Hematopoietic multipotent progenitor cell treated with erythropoietin and hydrocortisone succinate and interleukin-3 and kit ligand, for 4 days (in vitro differentiated cells): ENCODE measurements around the gene PGGHG.
"Not testable (repeated sequence)": the region's sequence is repeated elsewhere in the genome, so short reads cannot be mapped to it uniquely, and the experiment has no call there.

ENCODE experiments used
- DNase-seq: peaks from one replicate; pipeline ENCODE4 v3.0.0-alpha.2; 2015

The PGGHG gene

DNA sequence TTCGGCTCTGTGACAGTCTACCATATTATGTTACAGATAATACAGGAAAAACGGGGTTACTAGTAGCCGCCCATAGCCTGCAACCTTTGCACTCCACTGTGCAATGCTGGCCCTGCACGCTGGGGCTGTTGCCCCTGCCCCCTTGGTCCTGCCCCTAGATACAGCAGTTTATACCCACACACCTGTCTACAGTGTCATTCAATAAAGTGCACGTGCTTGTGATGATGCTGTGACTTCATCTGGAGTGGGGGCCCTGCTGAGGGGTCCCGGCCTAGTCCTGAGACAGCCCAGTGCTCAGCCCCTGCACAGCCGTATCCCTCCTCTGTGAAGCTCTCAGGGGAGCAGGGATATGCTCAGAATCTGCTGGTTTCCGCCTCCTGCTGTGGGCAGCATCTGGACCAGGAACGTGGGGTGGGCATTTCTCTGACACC is 26.1 kb downstream of the PGGHG start:
- DNase-seq: no peak

GRCh38 chr11:315516-315994 is 26.6 kb downstream of the PGGHG start:
- DNase-seq: no peak

- peak; percentile 40 for DNase-seq
Observed at GRCh38 chr11:316031-316701, 27.2 kb downstream of the PGGHG start.

DNA sequence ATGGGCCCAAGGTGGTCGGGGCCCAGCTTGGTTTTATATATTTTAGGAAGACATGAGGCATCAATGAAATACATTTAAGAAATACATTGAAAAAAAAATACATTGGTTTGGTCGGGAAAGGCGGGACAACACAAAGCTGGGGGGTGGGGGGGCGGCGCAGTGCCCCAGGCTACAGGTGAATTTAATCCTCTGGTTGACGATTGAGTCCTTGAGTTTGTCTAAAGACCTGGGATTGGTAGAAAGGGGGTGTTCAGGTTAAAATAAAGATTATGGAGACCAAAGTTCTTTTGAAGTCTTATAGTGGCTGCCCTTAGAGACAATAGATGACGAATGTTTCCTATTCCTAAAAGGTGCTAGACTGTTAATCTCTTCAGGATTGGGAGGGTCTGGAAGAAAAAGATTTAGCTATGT is 28.0 kb downstream of the PGGHG start:
- DNase-seq: no peak

DNA sequence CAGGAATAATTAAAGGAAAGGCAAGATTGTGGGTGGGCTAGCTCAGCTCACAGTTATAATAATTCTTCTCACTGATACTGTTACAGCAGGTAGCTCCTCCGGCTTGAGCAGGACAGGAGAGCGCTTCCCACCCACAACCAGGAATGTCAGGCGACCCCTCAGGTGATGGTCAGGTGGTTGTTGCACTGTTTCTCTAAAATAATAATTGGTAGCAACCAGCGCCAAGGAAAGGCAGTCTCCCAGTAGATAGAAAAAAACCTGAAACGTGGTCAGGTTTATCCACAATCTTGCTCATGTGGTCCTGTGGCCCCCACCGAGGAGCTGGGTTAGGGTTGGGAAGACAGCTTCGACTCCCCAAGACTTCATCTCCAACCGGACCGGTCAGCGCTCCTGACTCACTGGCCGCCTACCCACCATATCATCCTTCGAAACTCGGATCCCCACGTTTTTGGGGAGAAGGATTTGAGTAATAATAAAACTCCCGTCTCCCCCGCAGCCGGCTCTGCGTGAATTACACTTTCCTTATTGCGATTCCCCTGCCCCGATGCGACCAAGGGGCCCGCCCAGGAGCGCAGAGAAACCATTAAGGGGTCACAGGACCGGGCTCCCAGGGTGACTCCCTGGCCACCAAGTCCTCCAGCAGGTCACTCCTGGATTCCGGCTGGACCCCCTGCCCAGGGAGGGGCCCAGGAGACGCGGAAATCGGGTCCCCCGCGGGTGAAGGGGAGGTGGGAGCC is 28.9 kb downstream of the PGGHG start:
- not testable (repeated sequence) for DNase-seq

DNA sequence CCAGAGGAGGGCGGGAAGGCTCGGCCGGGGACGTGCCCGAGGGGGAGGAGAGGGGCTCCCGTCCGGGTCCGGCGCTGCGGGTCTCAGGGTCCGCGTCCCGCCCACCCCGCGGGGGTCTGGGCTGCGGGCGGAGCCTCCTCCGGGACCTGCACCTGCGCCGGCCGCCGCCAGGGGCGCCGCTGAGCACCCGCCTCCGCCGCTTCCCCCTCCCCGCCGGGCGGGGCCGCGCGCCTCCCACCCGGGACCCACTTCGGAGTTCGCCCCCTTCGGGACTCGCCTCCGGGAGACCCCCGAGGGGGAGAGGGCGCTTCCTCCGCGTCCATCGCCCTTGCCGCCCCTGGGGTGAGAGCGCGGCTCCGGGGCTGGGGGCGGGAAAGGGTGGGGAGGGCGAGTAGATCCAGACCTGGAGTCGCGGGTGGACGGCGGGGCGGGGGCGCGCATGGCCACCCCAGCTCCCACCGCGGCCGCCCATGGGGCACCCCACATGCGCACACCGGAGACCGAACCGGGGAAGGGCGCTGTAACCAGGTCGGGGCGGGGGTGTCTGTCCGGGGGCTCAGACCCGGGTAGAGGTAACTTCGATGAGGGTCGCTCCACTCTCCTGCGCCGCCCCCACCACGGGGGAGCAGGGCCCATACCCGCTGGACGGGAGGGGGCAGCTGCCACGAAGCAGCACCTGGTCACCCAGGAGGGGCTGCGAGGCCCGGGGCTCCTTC is 29.6 kb downstream of the PGGHG start:
- not testable (repeated sequence) for DNase-seq

- not testable (repeated sequence) for DNase-seq
Observed at GRCh38 chr11:319121-319887, 30.4 kb downstream of the PGGHG start.

DNA sequence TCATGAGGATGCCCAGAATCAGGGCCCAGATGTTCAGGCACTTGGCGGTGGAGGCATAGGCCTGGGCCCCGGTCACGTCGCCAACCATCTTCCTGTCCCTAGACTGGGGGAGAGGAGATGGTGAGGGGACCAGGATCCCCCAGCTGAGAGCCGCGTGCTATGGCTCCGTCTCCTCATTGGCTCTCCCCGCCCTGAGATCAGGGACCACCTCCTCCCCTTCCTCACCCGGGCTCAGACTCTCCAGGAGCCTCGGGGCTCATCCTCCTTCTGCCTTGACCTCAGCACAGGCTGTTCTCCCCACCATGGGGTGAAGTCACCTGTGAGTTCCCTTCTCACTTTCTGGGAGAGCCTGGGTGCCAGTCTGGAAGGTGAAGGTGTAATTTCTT is 31.0 kb downstream of the PGGHG start:
- DNase-seq: not testable (repeated sequence)

- DNase-seq: no peak
Observed at GRCh38 chr11:324156-324555, 35.2 kb downstream of the PGGHG start.

DNA sequence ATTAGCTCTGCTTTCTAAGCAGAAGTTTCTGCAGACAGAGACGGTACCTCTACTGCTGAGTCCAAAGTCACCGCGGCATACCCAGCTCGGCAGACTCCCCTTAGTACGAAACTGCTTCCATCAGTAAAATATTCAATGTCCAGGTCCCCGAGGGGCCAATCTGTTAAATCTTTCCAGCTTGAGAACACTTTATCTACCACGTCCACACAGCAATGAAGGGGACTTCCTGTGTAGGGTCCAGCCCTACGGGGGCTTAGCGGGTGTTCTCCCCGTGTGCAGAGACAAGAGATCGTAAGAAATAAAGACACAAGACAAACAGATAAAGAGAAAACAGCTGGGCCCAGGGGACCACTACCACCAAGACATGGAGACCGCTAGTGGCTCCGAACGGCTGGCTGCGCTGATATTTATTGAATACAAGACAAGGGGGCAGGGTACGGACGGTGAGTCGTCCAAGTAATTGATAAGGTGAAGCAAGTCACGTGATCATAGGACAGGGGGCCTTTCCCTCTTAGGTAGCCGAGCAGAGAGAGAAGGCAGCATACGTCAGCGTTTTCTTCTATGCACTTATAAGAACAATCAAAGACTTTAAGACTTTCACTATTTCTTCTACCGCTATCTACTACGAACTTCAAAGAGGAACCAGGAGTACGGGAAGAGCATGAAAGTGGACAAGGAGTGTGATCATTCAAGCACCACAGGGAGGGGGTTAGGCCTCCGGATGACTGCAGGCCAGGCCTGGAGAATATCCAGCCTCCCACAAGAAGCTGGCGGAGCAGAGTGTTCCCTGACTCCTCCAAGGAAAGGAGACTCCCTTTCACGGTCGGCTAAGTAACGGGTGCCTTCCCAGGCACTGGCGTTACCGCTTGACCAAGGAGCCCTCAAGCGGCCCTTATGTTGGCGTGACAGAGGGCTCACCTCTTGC is 35.9 kb downstream of the PGGHG start:
- peak; percentile 38 for DNase-seq

DNA sequence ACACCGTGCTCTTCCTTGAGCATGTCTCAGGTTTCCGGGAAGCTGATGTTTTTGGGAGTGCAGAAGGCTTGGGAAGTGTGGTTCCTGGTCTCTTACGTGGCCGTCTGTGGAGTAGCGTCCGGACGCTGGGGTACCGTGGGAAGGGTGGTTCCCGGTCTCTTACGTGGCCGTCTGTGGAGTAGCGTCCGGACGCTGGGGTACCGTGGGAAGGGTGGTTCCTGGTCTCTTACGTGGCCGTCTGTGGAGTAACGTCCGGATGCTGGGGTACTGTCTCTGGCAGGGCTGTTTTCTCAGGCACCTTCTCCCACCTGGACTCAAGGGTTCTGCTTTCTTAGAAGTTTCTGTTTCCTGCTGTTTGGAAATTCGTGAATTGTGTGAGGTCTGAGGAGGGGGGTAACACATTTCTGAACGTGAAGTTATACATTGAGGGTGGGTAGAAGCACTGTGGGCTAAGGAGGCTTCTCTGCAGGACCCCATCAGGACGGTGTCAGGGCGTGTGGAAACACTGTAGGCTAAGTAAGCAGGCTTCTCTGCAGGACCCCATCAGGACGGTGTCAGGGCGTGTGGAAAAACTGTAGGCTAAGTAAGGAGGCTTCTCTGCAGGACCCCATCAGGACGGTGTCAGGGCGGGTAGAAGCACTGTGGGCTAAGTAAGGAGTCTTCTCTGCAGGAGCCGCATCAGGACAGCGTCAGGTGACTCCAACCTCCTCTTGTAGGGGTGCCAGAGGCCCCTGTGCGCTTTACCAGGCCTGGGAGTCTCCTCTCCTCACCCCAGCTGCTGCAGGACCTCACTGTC is 37.1 kb downstream of the PGGHG start:
- DNase-seq: no peak

GRCh38 chr11:326592-326841 is 37.6 kb downstream of the PGGHG start:
- no peak for DNase-seq

DNA sequence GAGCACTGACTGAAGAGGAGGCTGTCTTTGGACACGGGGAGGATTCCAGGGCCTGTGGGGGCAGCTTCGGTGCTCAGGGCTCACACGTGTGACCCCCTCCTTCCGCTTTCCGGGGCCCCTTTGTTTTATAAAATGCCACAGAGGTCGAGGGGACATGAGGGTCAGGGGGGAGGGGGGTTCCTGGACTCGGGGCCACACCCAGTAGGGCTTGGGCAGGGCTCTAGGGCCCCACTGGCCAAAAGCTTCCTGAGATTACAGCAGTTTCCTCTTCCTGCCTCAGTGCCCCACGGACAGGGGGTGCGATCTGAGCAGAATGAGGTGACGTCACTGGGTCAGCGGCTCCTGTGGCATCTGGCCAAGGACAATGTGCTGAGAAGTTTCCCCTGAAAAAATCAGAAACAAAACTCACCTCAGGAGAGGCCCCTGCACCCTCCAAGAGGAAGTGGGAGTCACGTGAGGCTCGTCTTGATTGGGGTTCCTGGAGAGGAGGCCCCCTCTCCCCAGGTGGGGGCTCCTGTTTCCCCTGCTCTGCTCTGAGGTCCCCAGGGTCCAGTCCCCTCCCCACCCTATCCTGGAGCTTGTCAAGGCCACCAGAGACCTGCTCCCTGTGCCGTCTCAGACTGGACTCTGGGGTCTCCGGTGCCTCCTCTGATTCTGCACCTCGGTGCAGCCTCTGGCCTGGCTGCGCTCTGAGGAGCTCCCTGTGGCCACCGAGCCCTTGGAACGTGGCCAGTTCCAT is 38.1 kb downstream of the PGGHG start:
- peak; percentile 87 for DNase-seq

DNA sequence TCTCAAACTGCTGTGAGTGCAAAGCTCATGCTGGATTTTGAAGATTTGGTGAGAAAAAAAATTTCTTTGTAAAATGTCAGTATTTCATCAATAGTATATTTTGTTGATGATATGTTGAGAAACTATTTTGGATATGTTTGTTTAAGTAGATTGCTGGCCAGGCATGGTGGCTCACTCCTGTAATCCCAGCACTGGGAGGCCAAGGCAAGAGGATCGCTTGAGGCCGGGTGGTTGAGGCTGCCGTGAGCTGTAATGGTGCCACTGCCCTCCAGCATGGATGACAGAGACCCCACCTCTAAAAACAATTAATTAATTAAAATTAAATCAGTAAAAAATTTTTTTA is 38.6 kb downstream of the PGGHG start:
- DNase-seq: no peak

- no peak for DNase-seq
Observed at GRCh38 chr11:328012-328411, 39.1 kb downstream of the PGGHG start.

DNA sequence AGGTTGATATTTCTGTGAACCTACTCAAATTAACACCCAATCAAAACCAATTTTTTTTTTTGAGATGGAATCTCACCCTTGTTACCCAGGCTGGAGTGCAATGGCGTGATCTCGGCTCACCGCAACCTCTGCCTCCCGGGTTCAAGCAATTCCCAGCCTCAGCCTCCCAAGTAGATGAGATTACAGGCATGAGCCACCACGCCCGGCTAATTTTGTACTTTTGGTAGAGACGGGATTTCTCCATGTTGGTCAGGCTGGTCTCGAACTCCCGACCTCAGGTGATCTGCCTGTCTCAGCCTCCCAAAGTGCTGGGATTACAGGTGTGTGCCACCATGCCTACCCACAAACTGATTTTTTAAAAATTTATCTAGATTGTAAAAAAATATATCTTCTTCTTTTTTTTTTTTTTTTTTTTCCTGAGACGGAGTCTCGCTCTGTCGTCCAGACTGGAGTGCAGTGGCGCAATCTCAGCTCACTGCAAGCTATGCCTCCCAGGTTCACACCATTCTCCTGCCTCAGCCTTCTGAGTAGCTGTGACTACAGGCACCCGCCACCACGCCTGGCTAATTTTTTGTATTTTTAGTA is 39.7 kb downstream of the PGGHG start:
- DNase-seq: not testable (repeated sequence)

GRCh38 chr11:329886-330253 is 40.9 kb downstream of the PGGHG start:
- DNase-seq: no peak

- DNase-seq: no peak
Observed at GRCh38 chr11:330307-330693, 41.4 kb downstream of the PGGHG start.

- no peak for DNase-seq
Observed at GRCh38 chr11:330694-331357, 41.9 kb downstream of the PGGHG start.
